LNCaP clone FGC (cell line): Measurements from ENCODE around the gene B4GALT6.

Source experiments
- DNase-seq: peaks from one replicate; pipeline ENCODE4 v3.0.0-alpha.2; 2011; ENCODE audit warnings: low read depth
- H3K4me3 ChIP-seq: 2 replicates; pipeline ENCODE4 v1.5.1; 2011; ENCODE audit warnings: mild to moderate bottlenecking, low read depth, low read length, control low read depth
- TF ChIP-seq, protein P1 (sequence below): IDR thresholded peaks from 2 replicates; pipeline ENCODE4 v1.5.1; 2012; ENCODE audit warnings: mild to moderate bottlenecking; ENCODE audit not compliant: control insufficient read depth, insufficient read depth; ENCODE audit errors: extremely low read depth

The B4GALT6 gene

GRCh38 chr18:31664101-31664500 lies 20.3 kb downstream of the B4GALT6 start:
- TF ChIP-seq, protein P1, sequence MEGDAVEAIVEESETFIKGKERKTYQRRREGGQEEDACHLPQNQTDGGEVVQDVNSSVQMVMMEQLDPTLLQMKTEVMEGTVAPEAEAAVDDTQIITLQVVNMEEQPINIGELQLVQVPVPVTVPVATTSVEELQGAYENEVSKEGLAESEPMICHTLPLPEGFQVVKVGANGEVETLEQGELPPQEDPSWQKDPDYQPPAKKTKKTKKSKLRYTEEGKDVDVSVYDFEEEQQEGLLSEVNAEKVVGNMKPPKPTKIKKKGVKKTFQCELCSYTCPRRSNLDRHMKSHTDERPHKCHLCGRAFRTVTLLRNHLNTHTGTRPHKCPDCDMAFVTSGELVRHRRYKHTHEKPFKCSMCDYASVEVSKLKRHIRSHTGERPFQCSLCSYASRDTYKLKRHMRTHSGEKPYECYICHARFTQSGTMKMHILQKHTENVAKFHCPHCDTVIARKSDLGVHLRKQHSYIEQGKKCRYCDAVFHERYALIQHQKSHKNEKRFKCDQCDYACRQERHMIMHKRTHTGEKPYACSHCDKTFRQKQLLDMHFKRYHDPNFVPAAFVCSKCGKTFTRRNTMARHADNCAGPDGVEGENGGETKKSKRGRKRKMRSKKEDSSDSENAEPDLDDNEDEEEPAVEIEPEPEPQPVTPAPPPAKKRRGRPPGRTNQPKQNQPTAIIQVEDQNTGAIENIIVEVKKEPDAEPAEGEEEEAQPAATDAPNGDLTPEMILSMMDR = no peak
- no peak overlapping the region for H3K4me3 ChIP-seq
- no peak for DNase-seq

- TF ChIP-seq, protein P1 = no peak
- no peak for DNase-seq
- H3K4me3 ChIP-seq = no peak overlapping the region
These were observed 22.4 kb downstream of the B4GALT6 start for GRCh38 chr18:31661965-31662364.

DNA sequence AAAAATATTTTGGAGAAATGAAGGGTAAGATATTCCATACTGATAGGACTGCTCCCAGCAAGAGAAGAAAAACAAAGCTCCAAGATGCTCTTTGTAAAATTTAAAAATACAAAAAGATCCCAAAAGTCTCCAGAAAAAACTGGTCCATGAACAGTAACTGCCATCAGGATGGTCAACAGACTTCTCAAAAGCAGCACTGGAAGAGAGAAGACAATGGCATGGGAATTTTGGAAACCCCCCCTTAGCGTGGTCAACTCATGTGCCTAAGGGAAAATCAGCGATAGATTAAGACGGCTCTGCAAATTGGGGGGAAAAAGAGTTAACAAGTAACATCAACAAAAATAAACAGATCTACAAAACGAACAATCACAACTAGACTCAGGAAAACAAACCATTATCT lies 23.6 kb downstream of the B4GALT6 start:
- H3K4me3 ChIP-seq = no peak overlapping the region
- no peak for DNase-seq
- TF ChIP-seq, protein P1 = no peak

GRCh38 chr18:31659576-31660177 lies 24.7 kb downstream of the B4GALT6 start:
- TF ChIP-seq, protein P1 = no peak
- no peak overlapping the region for H3K4me3 ChIP-seq
- no peak for DNase-seq

DNA sequence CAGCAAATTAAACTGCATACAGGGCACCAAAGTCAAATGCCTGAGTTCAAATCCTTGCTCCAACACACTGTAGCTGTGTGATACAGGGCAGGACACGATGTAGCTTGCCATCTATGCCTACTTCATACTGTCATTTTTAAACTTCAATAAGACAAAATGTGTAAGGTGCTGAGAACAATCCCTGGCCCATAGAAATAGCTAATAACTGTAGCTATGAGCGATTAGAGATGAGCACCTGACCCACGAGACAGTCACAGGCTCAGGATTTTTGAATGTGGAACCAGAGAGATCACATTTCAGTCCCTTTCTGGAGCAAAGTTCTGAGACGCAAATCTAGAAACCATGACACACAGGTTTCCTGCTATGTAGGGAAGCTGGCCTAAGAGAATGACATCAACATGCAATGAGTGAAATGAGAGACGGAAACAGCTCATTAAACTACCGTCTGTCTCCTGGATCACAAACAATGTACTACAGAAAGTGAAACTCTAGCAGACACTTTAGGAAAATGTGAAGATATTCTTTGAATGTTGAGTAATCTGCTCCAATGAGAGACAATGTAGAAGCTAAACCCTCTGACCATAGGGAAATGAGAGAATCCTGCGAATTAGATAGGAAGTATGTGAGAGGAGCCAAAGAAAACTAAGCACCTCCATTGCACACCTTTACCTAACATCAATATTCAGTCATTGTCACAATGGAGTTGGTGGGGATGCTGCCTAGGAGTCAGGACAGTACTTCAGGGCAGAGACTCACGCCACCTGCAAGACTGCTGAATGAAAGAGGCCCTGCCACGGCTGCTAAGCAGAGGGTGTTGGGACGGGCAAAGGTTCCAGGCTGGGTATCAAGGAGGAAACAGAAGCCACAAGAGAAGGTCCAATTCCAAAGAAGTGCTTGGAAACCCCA lies 25.5 kb downstream of the B4GALT6 start:
- no peak overlapping the region for H3K4me3 ChIP-seq
- TF ChIP-seq, protein P1 = no peak
- DNase-seq = no peak

DNA sequence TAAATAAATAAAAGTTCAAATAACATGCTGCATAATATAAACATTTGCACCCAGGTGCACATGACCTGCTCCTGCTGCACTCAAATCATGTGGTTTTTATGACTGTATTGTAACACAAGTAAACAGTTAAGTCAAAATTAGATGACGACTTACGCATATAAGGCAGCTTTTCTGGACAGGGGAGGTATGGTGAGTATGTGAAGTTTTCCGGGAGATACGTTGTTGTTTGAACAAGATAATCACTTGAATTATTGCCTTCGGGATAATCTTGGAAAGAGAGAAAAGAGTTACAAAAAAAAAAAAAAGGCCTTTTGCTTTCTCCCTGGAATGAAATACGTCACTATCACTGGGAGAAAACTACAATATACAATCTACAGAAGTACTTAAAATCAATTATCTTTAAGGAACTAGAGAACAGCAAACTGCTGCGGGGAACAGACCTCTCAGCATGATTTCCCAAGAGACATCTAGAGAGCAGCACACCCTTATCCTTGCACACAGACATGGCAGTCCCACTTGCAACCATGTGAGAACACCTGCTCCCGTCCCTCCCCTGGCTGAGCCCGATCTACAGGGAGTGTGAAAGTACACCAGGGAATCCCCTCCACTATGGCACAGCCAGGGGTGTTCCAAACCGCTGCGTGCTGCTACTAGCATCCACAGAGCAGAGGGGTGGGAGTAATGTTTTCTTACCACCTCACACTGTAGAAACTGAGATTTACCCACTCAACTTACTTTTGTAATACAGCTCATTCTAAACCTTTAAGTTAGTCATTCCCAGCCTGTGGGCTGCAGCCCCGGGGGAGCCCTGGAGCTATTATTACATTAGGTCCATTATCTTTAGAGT lies 26.3 kb downstream of the B4GALT6 start:
- TF ChIP-seq, protein P1 = no peak
- no peak overlapping the region for H3K4me3 ChIP-seq
- peak; percentile 63 for DNase-seq
